NT2/D1 (cell line): ENCODE data around the gene ARVCF.

Experiments used
- YY1 ChIP-seq: IDR thresholded peaks from 2 replicates; pipeline ENCODE4 v1.6.1; 2011; ENCODE audit not compliant: insufficient read length, insufficient read depth
- ZNF274 ChIP-seq: IDR thresholded peaks from 2 replicates; pipeline ENCODE4 v1.6.1; 2011; ENCODE audit warnings: mild to moderate bottlenecking, low read depth, low read length

DNA sequence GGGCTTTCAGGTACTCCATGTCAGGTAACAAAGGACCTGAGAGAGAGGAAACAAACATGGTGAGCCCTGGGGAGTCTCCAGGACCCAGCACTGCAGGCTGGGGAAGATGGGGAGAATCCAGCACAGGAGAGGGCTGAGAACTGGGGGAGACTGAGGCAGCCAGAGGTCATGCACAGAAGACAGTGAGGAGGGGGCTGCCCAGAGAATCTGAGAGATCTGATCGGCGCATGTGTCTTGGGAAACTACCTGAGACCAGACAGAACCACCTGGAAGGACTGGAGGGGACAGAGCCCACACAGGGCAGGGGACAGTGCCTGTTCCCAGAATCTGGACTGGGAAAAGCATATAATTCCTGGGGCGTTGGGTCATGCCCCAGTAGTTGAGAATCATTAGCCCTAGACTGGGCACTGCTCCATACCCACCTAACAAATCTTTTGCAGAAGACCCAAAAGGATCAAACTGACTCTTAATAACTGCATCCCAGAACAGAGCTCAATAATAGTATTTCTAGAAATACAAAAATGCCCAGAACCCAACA, 95.0 kb downstream of the ARVCF start:
- TF ChIP-seq YY1, result no peak
- TF ChIP-seq ZNF274, result no peak
